Chondrocyte (in vitro differentiated cells): ENCODE measurements around the gene GFY. TPM values are rescaled to one million over a fixed set of nuclear protein-coding genes. Genes with fewer than 3 reads are reported as not detected.
"Not testable (repeated sequence)": the region's sequence is repeated elsewhere in the genome, so short reads cannot be mapped to it uniquely, and the experiment has no call there.

Experiments used
- DNase-seq: peaks from one replicate; pipeline ENCODE4 v3.0.0; 2021; ENCODE audit warnings: mixed read lengths, low spot score
- H3K27ac Mint-ChIP-seq: one replicate; pipeline ENCODE4 v1.8.0; 2021; ENCODE audit warnings: mild to moderate bottlenecking, moderate library complexity, mixed read lengths; ENCODE audit not compliant: unreplicated experiment
- H3K27me3 Mint-ChIP-seq: 2 replicates; pipeline ENCODE4 v1.8.0; 2021; ENCODE audit warnings: low read depth, mixed read lengths
- H3K36me3 Mint-ChIP-seq: 2 replicates; pipeline ENCODE4 v1.8.0; 2021; ENCODE audit warnings: low read depth, mixed read lengths
- H3K4me1 Mint-ChIP-seq: 2 replicates; pipeline ENCODE4 v1.8.0; 2021; ENCODE audit warnings: low read depth, mild to moderate bottlenecking, mixed read lengths
- H3K4me3 Mint-ChIP-seq: one replicate; pipeline ENCODE4 v1.8.0; 2021; ENCODE audit warnings: mild to moderate bottlenecking, moderate library complexity, mixed read lengths; ENCODE audit not compliant: unreplicated experiment
- H3K9me3 Mint-ChIP-seq: 2 replicates; pipeline ENCODE4 v1.8.0; 2021; ENCODE audit warnings: low read depth, mixed read lengths
- CTCF ChIP-seq: fragments of 200-600 bp; sonication (generic); IDR thresholded peaks from 2 replicates; pipeline ENCODE4 v1.5.0; 2021; ENCODE audit warnings: antibody characterized with exemption, mild to moderate bottlenecking, moderate library complexity
- total RNA-seq: library from RNA; stranded (reverse); gene quantifications from 3 replicates; pipeline ENCODE4 v1.2.1, GENCODE V29; 2021

The GFY gene
- total RNA-seq, 1 donor from 2014 or later, result not detected

DNA sequence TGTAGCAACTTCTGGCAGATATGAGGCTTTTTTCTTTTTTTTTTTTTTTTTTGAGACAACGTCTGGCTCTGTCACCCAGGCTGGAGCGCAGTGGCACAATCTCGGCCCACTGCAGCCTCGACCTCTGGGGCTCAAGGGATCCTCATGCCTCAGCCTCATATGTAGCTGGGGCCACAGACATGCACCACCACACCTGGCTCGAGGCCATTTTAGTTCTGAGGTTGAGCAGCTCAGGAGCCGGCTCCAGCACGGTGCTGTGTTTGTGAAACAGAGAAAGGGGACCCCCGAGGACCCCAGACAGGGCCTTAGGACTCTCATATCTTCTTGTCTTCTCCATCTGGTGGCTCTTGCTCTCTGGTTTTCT is 45.4 kb downstream of the GFY start:
- H3K9me3 Mint-ChIP-seq, result no peaks in the 10 kb centered on the region
- DNase-seq, result no peak
- peaks cover 5% of the 10 kb centered on the region for H3K36me3 Mint-ChIP-seq
- no peak overlapping the region for H3K4me3 Mint-ChIP-seq
- no peak overlapping the region for H3K27ac Mint-ChIP-seq
- no peak for TF ChIP-seq CTCF
- H3K4me1 Mint-ChIP-seq, result peaks cover 9% of the 10 kb centered on the region
- peaks cover 2% of the 10 kb centered on the region for H3K27me3 Mint-ChIP-seq

DNA sequence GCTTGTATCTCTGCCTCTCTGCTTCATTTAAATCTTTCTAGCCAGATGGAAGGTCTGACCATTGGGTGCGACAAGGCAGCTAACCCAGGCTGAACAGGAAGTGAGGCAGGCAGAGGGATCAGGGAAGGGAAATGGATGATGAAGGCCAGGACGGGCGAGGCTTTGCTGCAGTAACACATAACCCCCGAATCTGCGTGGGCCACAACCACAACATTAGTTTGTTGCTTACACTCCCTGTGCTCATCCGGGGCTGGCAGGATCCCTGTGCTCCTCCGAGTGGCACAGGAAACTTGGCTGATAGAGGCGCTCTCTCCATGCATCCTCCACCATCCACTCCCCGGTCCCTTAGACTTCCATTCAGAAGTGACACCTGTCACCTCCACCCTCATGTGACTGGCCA is 47.7 kb downstream of the GFY start:
- H3K9me3 Mint-ChIP-seq, result no peaks in the 10 kb centered on the region
- peaks cover 5% of the 10 kb centered on the region for H3K36me3 Mint-ChIP-seq
- H3K27me3 Mint-ChIP-seq, result peaks cover 2% of the 10 kb centered on the region
- H3K4me3 Mint-ChIP-seq, result no peak overlapping the region
- H3K4me1 Mint-ChIP-seq, result peaks cover 13% of the 10 kb centered on the region
- no peak for TF ChIP-seq CTCF
- DNase-seq, result no peak
- no peak overlapping the region for H3K27ac Mint-ChIP-seq

- H3K9me3 Mint-ChIP-seq, H3K27ac Mint-ChIP-seq, DNase-seq, H3K27me3 Mint-ChIP-seq, H3K36me3 Mint-ChIP-seq: not testable (repeated sequence)
- peaks cover 13% of the 10 kb centered on the region for H3K4me1 Mint-ChIP-seq
- H3K4me3 Mint-ChIP-seq, result peak overlapping the region; percentile 70
These were observed 48.3 kb downstream of the GFY start for GRCh38 chr19:49473501-49473867.

DNA sequence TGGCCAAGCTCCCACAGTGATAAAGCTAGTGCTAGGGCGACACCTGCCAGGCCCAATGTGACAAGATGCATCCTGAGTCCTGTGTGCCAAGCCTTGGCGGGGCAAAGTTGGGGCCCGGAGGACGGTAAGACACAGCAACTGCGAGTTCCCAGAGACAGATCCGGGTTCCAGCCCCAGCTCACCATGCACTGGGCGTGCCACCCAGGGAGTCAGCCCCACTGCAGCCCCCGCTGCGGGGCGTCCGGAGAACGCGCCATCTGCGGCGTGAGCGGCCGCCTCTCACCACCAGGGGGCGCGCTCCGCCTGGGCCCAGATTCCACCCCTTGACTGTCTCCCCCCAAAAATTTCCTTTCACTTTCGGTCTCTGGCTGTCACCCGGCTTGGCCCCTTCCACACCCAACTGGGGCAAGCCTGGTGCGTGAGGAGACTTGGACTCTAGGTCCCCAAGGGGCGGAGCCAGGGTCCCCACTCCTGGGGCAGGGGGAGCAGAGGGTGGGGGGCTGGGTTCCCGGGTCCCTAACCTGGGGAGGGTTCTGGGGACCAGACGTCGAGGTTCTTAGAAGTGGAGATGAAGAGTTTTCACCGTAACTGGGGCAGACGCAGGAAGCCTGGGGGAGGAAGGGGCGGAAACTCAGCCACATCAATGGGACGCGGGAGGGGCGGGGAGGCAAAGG is 48.8 kb downstream of the GFY start, which contains the start of gene FLT3LG:
Gene FLT3LG, plus strand, starts transcription at position 348 of the 674 bp plus-strand sequence. CDS start 425 bp downstream, outside the sequence.
- Mint-ChIP-seq H3K27ac (peak within 1 kb of the TSS; percentile 57), H3K4me3 (peak within 1 kb of the TSS; percentile 70), H3K9me3 (no peaks in the 10 kb centered on the region), H3K27me3 (peaks cover 2% of the 10 kb centered on the region), H3K4me1 (peaks cover 11% of the 10 kb centered on the region), H3K36me3 (peaks cover 2% of the 10 kb centered on the region)
- peak; percentile 99 for TF ChIP-seq CTCF
- no peak for DNase-seq

DNA sequence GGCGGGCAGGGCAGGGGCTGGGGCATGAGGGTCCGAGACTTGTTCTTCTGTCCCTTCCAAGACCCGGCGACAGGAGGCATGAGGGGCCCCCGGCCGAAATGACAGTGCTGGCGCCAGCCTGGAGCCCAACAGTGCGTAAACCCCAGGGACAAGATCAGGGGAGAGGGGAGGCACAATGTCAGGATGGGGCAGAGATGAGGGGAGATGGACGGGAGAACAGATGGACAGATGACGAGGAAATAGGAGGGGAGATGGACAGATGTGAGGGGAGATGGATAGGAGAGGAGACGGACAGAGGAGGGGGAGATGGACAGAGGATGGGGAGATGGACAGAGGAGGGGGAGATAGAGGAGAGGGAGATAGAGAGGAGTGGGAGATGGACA is 49.3 kb downstream of the GFY start:
- TF ChIP-seq CTCF, result no peak
- Mint-ChIP-seq H3K36me3 (no peaks in the 10 kb centered on the region), H3K4me1 (peaks cover 9% of the 10 kb centered on the region), H3K9me3 (no peaks in the 10 kb centered on the region), H3K27me3 (peaks cover 2% of the 10 kb centered on the region), H3K4me3 (peak overlapping the region; percentile 70), H3K27ac (peak overlapping the region; percentile 12)
- no peak for DNase-seq
